Measurements from ENCODE around the gene LIPC.

The LIPC gene

GRCh38 chr15:58517682-58518525 is 86.1 kb downstream of the LIPC start:
- no peak for DNase-seq (ENCODE audit: low read depth, low spot score)

- DNase-seq (ENCODE audit: low read depth, low spot score), result no peak
These were observed 86.8 kb downstream of the LIPC start for GRCh38 chr15:58518626-58519025.

DNA sequence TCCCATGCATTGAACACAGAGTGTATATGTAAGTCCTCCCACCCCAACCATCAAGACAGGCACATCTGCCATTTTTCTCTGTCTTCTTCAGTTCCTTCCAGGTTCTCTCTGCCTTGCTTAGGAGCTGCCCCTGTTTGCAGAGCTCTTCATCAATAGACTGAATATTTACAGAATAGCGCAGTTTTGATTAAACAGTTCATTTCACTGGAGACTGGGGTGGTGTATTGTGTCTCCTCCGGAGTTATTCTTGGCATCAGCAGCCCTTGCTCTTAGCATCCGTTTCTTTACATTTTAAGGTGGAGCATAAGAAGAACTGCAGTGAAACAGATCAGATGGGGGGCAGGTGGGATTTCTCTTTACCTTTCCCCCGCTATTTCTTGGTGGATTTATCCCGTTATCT is 87.7 kb downstream of the LIPC start:
- DNase-seq (ENCODE audit: low read depth, low spot score), result no peak

GRCh38 chr15:58520464-58520863 is 88.7 kb downstream of the LIPC start:
- DNase-seq (ENCODE audit: low read depth, low spot score), result no peak

DNA sequence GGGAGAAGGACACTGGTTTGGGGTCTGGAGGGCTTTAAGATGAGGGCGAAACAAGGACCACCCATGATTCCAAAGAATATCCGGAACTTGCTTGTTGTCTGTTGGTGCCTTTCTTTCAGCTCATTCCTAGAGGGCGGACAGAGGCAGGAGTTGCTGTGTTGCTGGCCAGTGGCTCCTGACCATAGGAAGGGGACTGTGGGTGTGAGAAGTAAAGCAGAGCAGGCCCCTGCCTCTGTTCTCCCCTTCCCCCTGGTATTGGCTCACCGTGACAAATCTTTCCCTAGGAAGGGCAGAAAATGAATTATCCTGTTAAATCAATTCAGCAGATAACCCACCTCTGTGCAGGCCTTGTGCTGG is 89.1 kb downstream of the LIPC start:
- DNase-seq (ENCODE audit: low read depth, low spot score), result peak; percentile 53

- DNase-seq (ENCODE audit: low read depth, low spot score), result peak; percentile 92
These were observed 89.7 kb downstream of the LIPC start for GRCh38 chr15:58521293-58521991.

GRCh38 chr15:58522391-58522790 is 90.6 kb downstream of the LIPC start:
- DNase-seq (ENCODE audit: low read depth, low spot score), result no peak

DNA sequence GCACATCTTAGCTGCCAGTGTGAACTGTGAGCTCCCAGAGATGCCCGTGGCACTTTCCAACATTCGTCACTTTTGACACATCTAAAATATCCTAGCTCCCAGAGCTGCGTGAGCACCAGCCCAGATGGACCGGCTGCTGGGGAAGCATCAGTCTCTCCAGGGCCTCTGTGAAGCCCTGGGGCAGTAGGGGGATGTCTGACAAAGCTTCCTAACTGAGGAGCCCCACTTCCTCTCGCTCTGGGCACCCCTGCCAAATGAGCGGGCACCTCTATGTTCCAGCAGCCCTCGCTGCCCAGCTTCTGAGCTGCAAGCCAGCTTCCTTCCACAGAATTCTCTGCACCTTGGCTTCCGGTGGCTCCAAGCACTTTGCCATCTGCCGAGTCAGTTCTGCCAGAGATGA is 91.1 kb downstream of the LIPC start:
- no peak for DNase-seq (ENCODE audit: low read depth, low spot score)

GRCh38 chr15:58523634-58524033 is 91.8 kb downstream of the LIPC start:
- DNase-seq (ENCODE audit: low read depth, low spot score), result no peak

DNA sequence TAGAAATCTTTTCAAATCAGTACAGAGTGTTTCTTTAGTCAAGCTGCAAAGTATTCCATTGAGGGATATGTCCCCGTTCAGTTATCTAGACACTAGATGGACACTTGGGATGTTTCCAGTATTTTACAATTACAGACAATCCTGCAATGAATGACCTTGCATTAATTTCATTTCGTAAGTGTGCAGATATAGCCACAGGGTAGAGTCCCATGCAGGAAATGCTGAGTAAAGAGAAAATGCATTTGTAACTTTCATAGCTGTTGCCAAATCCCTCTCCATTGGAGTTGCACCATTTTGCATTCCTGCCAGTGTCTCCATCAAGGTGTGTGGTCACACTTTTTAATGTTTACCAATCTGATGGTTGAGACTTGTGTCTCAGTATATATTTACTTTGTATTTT is 92.5 kb downstream of the LIPC start:
- no peak for DNase-seq (ENCODE audit: low read depth, low spot score)

DNA sequence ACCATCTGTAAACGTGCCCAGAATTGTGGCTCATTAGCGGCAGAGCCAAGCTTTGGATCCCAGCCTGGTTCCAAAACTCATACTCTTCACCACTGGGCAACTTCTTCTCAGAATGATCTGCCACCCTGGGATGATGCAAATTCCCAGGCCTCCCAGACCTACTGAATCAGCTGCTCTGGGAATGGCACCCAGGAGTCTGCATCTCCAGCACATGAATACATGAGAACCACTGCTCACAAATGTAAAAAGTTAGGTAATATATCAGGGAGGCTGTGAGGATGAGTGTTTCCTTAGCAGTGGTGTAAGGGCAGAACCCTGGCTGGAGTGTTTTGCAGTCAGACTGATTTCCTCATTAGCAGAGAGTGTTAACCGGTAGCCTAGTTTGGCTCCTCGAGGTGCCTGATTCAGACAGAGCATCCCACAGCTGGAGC is 94.2 kb downstream of the LIPC start:
- no peak for DNase-seq (ENCODE audit: low read depth, low spot score)

GRCh38 chr15:58526647-58527192 is 94.9 kb downstream of the LIPC start:
- DNase-seq (ENCODE audit: low read depth, low spot score), result no peak

DNA sequence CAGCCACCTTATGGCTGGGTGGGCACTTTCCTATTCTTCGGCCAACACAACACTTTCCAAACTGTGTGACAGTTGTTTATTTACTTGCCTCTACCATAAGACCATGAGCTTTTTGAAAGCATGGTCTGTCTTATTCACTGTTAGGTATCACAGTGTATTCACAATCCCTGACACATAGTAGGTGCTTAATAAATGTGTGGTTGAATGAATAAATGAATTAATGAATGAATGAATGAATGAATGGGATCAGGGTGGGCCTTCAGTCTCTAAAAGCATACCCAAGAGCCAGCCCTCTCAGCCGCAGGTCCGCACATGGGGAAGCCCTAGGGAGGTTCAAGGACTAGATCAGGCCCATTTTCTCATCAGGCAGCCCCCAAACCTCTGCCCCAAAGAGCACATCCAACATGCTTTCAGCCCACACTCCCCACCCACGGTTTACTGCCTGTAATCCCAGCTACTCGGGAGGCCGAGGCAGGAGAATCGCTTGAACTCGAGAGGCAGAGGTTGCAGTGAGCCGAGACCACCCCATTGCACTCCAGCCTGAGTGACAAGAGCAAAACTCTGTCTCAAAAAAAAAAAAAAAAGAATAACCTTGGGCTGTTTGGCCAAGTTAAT is 95.9 kb downstream of the LIPC start:
- no peak for DNase-seq (ENCODE audit: low read depth, low spot score)

DNA sequence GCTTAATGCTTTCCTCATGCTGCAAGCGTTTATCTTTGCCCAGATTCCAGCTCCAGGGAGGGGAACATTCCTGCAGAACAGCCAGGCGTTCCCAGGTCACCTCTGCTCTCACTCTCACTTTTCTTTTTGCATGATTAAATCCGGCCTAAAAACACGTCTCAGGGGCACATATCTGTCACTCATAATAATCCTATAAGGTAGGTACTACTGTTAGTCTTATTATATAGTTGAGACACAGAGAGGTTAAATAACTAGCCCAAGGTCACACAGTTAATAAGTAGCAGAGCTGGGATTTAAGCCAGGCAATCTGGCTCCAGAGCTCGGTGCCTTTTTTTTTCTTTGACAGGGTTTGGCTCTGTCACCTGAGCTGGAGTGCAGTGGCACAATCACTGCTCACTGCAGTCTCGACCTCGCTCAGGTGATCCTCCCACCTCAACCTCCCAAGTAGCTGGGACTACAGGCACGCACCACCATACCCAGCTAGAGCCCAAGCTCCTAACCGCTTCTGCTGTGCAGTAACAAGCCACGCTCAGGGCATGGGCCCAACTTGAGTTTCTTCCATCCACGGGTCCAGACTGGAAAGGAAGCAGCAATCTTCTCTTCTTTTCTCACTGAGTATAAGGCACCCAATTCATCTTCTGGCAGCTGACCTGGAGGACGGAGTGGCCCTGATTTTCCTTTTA is 96.5 kb downstream of the LIPC start:
- peak; percentile 48 for DNase-seq (ENCODE audit: low read depth, low spot score)

GRCh38 chr15:58529041-58529440 is 97.2 kb downstream of the LIPC start:
- no peak for DNase-seq (ENCODE audit: low read depth, low spot score)

DNA sequence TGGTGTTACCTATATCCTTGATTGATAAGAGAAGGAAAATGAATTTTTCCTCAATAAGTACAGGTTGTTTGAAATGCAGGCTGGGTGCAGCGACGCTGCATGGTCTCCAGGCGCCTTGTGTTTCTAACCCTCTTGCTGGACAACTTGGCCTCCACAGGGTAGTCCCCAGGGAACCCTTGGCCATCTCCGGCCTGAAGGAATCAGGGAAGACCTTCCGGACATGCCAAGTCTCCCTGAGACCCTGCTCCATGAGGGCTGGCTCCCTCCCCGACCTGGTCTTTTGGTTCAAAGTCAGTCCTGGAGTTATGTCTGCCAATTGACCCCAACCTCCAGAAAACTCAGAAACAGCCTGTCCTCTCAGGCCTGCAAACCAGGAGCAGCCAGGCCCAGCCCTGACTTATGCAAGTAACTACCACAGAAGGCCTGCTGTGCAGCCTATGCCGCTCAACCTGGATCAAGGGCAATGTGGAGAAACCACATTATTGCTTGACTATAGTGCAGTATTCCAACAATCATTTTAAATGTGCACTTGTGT is 98.3 kb downstream of the LIPC start:
- DNase-seq (ENCODE audit: low read depth, low spot score), result no peak

GRCh38 chr15:58532126-58532525 is 100.3 kb downstream of the LIPC start:
- DNase-seq (ENCODE audit: low read depth, low spot score), result no peak

DNA sequence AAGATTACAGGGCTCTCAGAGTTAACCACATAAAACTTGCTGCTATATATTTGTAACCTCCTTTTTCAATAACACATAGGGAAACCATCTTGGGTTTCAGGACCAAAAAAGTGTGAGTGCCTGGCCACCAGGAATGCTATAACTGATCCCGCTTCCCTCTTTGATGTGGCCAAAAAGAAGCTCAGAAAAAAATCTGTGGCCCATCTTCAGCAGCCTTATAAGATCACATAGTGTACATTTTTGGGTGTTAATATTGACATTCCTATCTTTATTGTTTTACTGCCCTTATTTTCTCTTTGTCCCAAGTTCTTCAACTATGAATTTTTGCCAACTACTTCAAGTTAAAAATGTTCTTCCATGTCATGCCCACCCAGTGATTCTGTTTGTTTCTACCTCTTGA is 102.8 kb downstream of the LIPC start:
- no peak for DNase-seq (ENCODE audit: low read depth, low spot score)

DNA sequence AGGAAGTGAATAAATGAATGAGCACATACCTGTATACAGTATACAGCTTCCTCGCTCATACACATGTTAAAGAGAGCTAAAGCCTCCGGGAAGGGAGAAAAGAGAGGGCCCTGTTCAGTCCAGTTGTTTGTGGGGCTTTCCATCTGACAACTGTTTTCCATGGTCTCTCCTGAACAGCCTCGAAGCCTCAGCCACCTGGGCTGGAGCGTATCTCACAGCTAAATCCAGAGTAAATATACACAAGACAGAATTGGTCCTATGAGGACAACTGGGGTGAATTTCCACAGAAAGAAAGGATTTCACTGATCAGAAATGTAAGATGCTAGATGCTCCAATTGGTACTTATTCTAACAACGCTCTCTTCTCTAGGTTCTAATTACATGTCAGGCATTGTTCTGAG is 103.5 kb downstream of the LIPC start:
- DNase-seq (ENCODE audit: low read depth, low spot score), result no peak

DNA sequence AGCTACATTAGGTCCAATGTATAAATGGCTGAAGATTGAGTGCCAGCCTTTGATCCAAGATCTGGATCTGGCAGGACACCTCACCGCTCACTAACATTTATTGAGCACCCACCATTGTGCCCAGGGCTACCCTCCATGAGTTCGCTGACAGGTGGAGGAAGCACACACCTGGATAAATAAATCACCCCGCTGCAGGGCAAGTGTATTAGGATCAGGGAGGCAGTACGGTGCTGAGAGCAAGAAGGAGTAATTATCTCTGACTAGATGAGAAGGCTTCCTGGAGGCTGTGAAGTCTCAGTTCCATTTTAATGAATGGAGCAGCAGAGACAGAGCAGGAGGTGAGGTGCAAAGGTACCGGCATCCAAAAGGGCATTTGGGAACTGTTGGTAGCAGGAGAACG is 104.1 kb downstream of the LIPC start:
- no peak for DNase-seq (ENCODE audit: low read depth, low spot score)

- DNase-seq (ENCODE audit: low read depth, low spot score), result no peak
These were observed 104.6 kb downstream of the LIPC start for GRCh38 chr15:58536414-58536813.

- DNase-seq (ENCODE audit: low read depth, low spot score), result no peak
These were observed 105.2 kb downstream of the LIPC start for GRCh38 chr15:58537033-58537432.

All from ELF-1 (cell line).